ENCODE measurements around the gene PSTPIP1.

The PSTPIP1 gene

GRCh38 chr15:76994001-76994400 lies 925 bp upstream of the PSTPIP1 start:
- no peaks in the 10 kb centered on the region for H3K36me3 Mint-ChIP-seq (ENCODE audit: low read depth)
- TF ChIP-seq, protein P1, sequence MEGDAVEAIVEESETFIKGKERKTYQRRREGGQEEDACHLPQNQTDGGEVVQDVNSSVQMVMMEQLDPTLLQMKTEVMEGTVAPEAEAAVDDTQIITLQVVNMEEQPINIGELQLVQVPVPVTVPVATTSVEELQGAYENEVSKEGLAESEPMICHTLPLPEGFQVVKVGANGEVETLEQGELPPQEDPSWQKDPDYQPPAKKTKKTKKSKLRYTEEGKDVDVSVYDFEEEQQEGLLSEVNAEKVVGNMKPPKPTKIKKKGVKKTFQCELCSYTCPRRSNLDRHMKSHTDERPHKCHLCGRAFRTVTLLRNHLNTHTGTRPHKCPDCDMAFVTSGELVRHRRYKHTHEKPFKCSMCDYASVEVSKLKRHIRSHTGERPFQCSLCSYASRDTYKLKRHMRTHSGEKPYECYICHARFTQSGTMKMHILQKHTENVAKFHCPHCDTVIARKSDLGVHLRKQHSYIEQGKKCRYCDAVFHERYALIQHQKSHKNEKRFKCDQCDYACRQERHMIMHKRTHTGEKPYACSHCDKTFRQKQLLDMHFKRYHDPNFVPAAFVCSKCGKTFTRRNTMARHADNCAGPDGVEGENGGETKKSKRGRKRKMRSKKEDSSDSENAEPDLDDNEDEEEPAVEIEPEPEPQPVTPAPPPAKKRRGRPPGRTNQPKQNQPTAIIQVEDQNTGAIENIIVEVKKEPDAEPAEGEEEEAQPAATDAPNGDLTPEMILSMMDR (IDR thresholded peaks at IDR 0.05; ENCODE audit: unreplicated experiment in 3 of 3) = no peak

DNA sequence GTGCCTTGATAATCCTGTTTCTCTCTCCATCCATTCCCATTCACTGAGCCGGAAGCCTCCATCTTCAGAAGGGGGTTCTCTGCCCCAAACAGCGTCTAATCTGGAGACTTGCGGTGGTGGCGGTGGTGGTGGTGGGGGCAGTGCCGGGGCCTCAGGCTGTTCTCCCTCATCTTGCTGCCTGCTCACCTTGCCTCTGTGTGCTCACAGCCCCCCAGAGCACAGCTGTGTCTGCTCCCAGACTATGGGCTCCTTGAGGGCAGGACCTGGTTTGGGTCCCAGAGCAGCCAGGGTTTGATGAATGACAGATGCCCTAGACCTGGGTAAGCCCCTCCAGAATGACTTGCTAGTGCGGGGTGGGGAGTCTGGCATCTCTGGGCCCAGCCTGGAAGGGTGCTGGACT lies 430 bp upstream of the PSTPIP1 start:
- H3K4me1 Mint-ChIP-seq = peaks cover 5% of the 10 kb centered on the region
- H3K27me3 Mint-ChIP-seq (ENCODE audit: low read depth) = peaks cover 18% of the 10 kb centered on the region
- H3K36me3 Mint-ChIP-seq (ENCODE audit: low read depth) = no peaks in the 10 kb centered on the region
- no peak overlapping the region for H3K27ac Mint-ChIP-seq
- no peak overlapping the region for H3K4me3 Mint-ChIP-seq
- TF ChIP-seq, protein P1 (IDR thresholded peaks at IDR 0.05; ENCODE audit: unreplicated experiment in 3 of 3) = no peak
- no peaks in the 10 kb centered on the region for H3K9me3 Mint-ChIP-seq

More at GRCh38 chr15:76994001-76994400, 925 bp upstream of the PSTPIP1 start:
- Mint-ChIP-seq H3K27ac (no peak overlapping the region), H3K27me3 (ENCODE audit: low read depth) (peaks cover 18% of the 10 kb centered on the region), H3K4me1 (peaks cover 5% of the 10 kb centered on the region), H3K9me3 (no peaks in the 10 kb centered on the region), H3K4me3 (no peak overlapping the region)

GRCh38 chr15:76996076-76996525 lies 1.2 kb downstream of the PSTPIP1 start:
- Mint-ChIP-seq H3K4me1 (peaks cover 5% of the 10 kb centered on the region), H3K36me3 (ENCODE audit: low read depth) (no peaks in the 10 kb centered on the region), H3K9me3 (no peaks in the 10 kb centered on the region), H3K27me3 (ENCODE audit: low read depth) (peaks cover 15% of the 10 kb centered on the region), H3K4me3 (no peak overlapping the region), H3K27ac (no peak overlapping the region)
- TF ChIP-seq, protein P1 (IDR thresholded peaks at IDR 0.05; ENCODE audit: unreplicated experiment in 3 of 3) = no peak

DNA sequence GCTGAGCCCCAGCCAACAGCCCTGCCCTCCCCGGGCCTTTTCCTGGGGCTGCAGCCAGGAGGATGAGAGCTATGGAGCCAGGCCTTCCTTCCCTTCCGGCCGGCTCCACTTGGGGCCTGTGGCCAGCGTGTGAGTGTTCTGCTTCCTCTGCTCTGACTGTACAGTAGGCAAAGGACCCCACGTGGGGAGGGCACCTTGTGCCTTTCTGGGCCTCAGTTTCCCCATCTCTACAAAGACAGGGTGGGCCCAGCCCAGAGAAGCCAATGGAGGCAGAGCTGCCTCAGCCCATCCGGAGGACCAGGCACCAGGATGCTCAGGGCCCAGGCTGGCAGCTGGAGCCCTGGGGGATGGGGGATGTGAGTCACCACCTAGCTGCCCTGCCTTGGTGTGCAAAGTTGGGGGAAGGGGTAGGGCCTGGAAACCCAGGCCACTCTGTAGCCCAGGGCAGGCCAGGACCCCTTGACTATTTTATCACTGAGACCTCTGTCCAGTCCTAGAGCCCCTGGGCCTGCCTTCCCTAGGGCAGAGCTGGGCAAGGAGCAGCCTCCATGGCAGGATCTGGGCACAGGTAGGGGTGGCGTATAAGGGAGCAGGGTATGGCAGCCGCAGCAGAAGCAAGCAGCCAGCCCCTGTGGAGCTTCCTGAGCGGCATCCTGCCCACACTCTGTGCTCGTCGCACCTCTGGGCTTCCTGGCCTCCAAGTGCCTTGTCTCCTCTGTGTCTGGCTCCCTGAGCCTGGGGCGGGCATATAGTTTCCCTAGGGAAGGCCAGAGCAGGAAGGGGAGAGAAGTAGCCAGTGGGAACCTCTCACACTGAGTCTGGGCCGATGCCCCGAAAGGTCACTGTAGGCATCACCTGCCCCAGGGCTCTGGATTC lies 1.8 kb downstream of the PSTPIP1 start:
- Mint-ChIP-seq H3K4me1 (peaks cover 5% of the 10 kb centered on the region), H3K27ac (no peak overlapping the region), H3K27me3 (ENCODE audit: low read depth) (peaks cover 11% of the 10 kb centered on the region), H3K9me3 (no peaks in the 10 kb centered on the region), H3K36me3 (ENCODE audit: low read depth) (no peaks in the 10 kb centered on the region), H3K4me3 (no peak overlapping the region)
- TF ChIP-seq, protein P1 (IDR thresholded peaks at IDR 0.05; ENCODE audit: unreplicated experiment in 3 of 3) = no peak

DNA sequence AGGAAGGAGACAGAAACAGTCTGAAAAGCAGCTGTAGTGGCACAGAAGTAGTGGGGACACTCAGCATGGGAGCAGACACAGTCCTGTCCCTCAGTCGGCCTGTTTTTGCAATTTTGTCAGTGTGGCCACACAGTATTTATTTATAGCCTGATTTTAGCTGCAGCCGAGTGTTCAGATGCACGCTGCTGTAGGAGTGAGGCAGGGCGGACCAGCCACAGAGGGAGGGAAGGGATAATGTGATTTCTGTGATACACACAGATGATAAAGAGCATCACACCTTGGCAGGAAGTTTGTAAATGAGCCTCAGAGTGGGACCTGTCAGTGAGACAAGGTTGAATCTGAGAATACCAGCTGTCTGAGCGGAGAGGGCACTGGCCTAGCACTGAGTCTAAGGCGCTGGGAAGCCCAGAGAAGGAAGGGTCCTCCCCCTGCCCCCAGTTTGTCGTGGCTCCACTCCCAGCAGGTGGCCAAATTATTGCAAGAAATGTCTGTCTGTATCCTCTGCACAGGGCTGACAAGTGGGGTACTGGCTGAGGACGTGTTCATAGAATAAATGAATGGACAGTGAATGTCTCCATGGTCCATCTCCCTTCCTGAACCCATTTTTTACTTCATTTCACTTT lies 3.8 kb downstream of the PSTPIP1 start:
- H3K27ac Mint-ChIP-seq = no peak overlapping the region
- peaks cover 5% of the 10 kb centered on the region for H3K4me1 Mint-ChIP-seq
- TF ChIP-seq, protein P1 (IDR thresholded peaks at IDR 0.05; ENCODE audit: unreplicated experiment in 3 of 3) = no peak
- peaks cover 5% of the 10 kb centered on the region for H3K27me3 Mint-ChIP-seq (ENCODE audit: low read depth)
- no peaks in the 10 kb centered on the region for H3K36me3 Mint-ChIP-seq (ENCODE audit: low read depth)
- H3K4me3 Mint-ChIP-seq = no peak overlapping the region
- no peaks in the 10 kb centered on the region for H3K9me3 Mint-ChIP-seq
